PC-3 (cell line): ENCODE results near the gene C1QTNF12.

ENCODE experiments used
- CTCF ChIP-seq: fragments of 300-600 bp; sonication (generic); conservative IDR thresholded peaks from 2 replicates; pipeline ENCODE4 v1.5.1; 2017; ENCODE audit warnings: antibody characterized with exemption, low read depth, mild to moderate bottlenecking, low read length
- EZH2 ChIP-seq: fragments of 300-600 bp; sonication (generic); IDR thresholded peaks from one replicate; pipeline ENCODE4 v1.6.1; 2017; ENCODE audit warnings: antibody characterized with exemption, mild to moderate bottlenecking, low read length; ENCODE audit not compliant: unreplicated experiment
- EZH2phosphoT487 ChIP-seq: fragments of 300-600 bp; sonication (generic); IDR thresholded peaks from 2 replicates; pipeline ENCODE4 v1.6.1; 2018; ENCODE audit warnings: mild to moderate bottlenecking, antibody characterized with exemption, low read length, borderline replicate concordance

GRCh38 chr1:1273209-1273511 lies 26.6 kb upstream of the C1QTNF12 start:
- TF ChIP-seq CTCF (no peak), EZH2 (no peak), EZH2phosphoT487 (no peak)
